K562 (cell line): ENCODE results near the gene TMEM116. TPM values are rescaled to one million over a fixed set of nuclear protein-coding genes. Genes with fewer than 3 reads are reported as not detected.
"Not testable (repeated sequence)": the region's sequence is repeated elsewhere in the genome, so short reads cannot be mapped to it uniquely, and the experiment has no call there.

Experiments
- ATAC-seq: fragments of 200-7000 bp; cut with Tn5 transposase; 3 replicates; pipeline ENCODE4 v1.9.1; 2020; ENCODE audit warnings: moderate library complexity
- BruUV-seq: library from RNA; stranded (reverse); fragments of 400-500 nt; replicated peaks from 2 replicates; lab custom pipeline; 2021; lab: Mats Ljungman, UMichigan
- CTCF ChIA-PET: fragments of 300-600 bp; formaldehyde crosslinking; extraction: SDS; loops from one replicate; lab custom pipeline; 2021; ENCODE audit warnings: low intra/inter-chr PET ratio; lab: Yijun Ruan, JAX
- POLR2A ChIA-PET: fragments of 300-600, 350-650 bp; sonication (Branson Sonifier 250); formaldehyde crosslinking; extraction: SDS; loops from one replicate; lab custom pipeline; 2021; ENCODE audit warnings: antibody characterized with exemption, inconsistent platforms; lab: Yijun Ruan, JAX
- DNase-seq, 4 experiments: peaks; one replicate each; pipeline versions ENCODE4 v3.0.0 to v3.0.0-alpha.2; 2011 to 2018; ENCODE audit warnings: low spot score in 3 of 4, mixed read lengths in 3 of 4; ENCODE audit errors: extremely low read depth in 1 of 4
- FAIRE-seq: peaks from 2 replicates; lab custom pipeline; 2011; peaks lifted over from hg19 to GRCh38; lab: Jason Lieb, UNC
- H2AFZ ChIP-seq: 2 replicates; pipeline ENCODE4 v1.6.0; 2011; ENCODE audit warnings: low read depth, low read length, control low read depth, inconsistent platforms
- H3K27ac ChIP-seq: fragments of 200-600 bp; 3 replicates; pipeline ENCODE4 v1.8.0; 2011; ENCODE audit warnings: low read depth, mild to moderate bottlenecking, control low read depth, inconsistent platforms, low read length, moderate library complexity, mixed read lengths; ENCODE audit errors: extremely low read depth
- H3K27me3 ChIP-seq, 2 experiments: fragments of 300-600 bp in 1 of 2; 2 replicates in 1 of 2; 3 replicates in 1 of 2; pipeline versions ENCODE4 v1.6.0 to v1.8.0; 2011; ENCODE audit warnings: inconsistent platforms in 2 of 2, low read length in 2 of 2, mild to moderate bottlenecking in 1 of 2, mixed read lengths in 1 of 2, moderate library complexity in 1 of 2; ENCODE audit not compliant: control insufficient read depth in 2 of 2, insufficient read depth in 2 of 2
- H3K36me3 ChIP-seq: fragments of 300-600 bp; 3 replicates; pipeline ENCODE4 v1.8.0; 2011; ENCODE audit warnings: mild to moderate bottlenecking, low read length, inconsistent platforms; ENCODE audit not compliant: control insufficient read depth, insufficient read depth
- H3K4me1 ChIP-seq, 2 experiments: fragments of 200-600 bp in 1 of 2; replicated peaks in 1 of 2; 2 replicates in 1 of 2; 3 replicates in 1 of 2; pipeline versions ENCODE4 v1.5.1 to v1.8.0; 2011; ENCODE audit warnings: inconsistent platforms in 2 of 2, low read length in 2 of 2, mild to moderate bottlenecking in 1 of 2, mixed read lengths in 1 of 2, moderate library complexity in 1 of 2; ENCODE audit not compliant: control insufficient read depth in 2 of 2, insufficient read depth in 2 of 2
- H3K4me2 ChIP-seq: 2 replicates; pipeline ENCODE4 v1.6.1; 2011; ENCODE audit warnings: low read length, control low read depth, inconsistent platforms, mixed read lengths; ENCODE audit not compliant: insufficient read depth
- H3K4me3 ChIP-seq: fragments of 200-600 bp; sonication (generic), shearing (Covaris generic); 2 replicates; pipeline ENCODE4 v1.5.1; 2016; ENCODE audit warnings: control low read depth, inconsistent platforms
- H3K79me2 ChIP-seq: fragments of 200-600 bp; 3 replicates; pipeline ENCODE4 v1.8.0; 2011; ENCODE audit warnings: low read length, inconsistent platforms; ENCODE audit not compliant: control insufficient read depth, insufficient read depth
- H3K9ac ChIP-seq, 2 experiments: 2 replicates each; pipeline versions ENCODE4 v1.6.0 to v1.6.1; 2011; ENCODE audit warnings: low read depth in 2 of 2, low read length in 2 of 2, control low read depth in 1 of 2, inconsistent platforms in 1 of 2, mild to moderate bottlenecking in 1 of 2, mixed read lengths in 1 of 2; ENCODE audit not compliant: insufficient read depth in 1 of 2
- H3K9me1 ChIP-seq: one replicate; pipeline ENCODE4 v1.6.0; 2011; ENCODE audit warnings: inconsistent platforms, mild to moderate bottlenecking, low read length, moderate library complexity; ENCODE audit not compliant: control insufficient read depth, insufficient read depth
- H3K9me3 ChIP-seq: replicated peaks from 2 replicates; pipeline ENCODE4 v1.5.1; 2011; ENCODE audit warnings: low read depth, low read length, inconsistent platforms; ENCODE audit not compliant: control insufficient read depth, insufficient read depth
- H4K20me1 ChIP-seq: replicated peaks from 2 replicates; pipeline ENCODE4 v1.6.1; 2011; ENCODE audit warnings: low read length, inconsistent platforms, mixed read lengths; ENCODE audit not compliant: control insufficient read depth, insufficient read depth
- FOSL1 ChIP-seq: fragments of 200-800 bp; sonication (Bioruptor generic); conservative IDR thresholded peaks from 2 replicates; pipeline ENCODE4 v1.6.1; 2016; ENCODE audit warnings: missing genetic modification characterization, missing compliant biosample characterization
- KHSRP ChIP-seq: fragments of 450-650 bp; IDR thresholded peaks from 2 replicates; pipeline ENCODE4 v1.6.1; 2017
- PTBP1 ChIP-seq: fragments of 200-400 bp; formaldehyde crosslinking; IDR thresholded peaks from 2 replicates; pipeline ENCODE4 v1.6.1; 2017; ENCODE audit warnings: low read depth, low read length
- RNF2 ChIP-seq: sonication (generic); IDR thresholded peaks from 2 replicates; pipeline ENCODE4 v1.6.1; 2016
- ZNF217 ChIP-seq: sonication (generic); formaldehyde crosslinking; IDR thresholded peaks from 2 replicates; pipeline ENCODE4 v1.8.0; 2022; ENCODE audit warnings: mild to moderate bottlenecking, missing genetic modification reagents
- WGBS: fragments of 100-300 bp; shearing (Covaris generic); methylation state at CpG from one replicate; pipeline ENCODE4 v1.1.6; 2016; ENCODE audit warnings: low coverage, mixed read lengths; ENCODE audit not compliant: insufficient coverage; ENCODE audit errors: missing lambda C conversion rate; 5-methylcytosine and 5-hydroxymethylcytosine counted together
- in situ Hi-C: fragments of 300-500 bp; cut with MboI; formaldehyde crosslinking; loops from 4 replicates; pipeline ENCODE4 v1.15.0; 2018; ENCODE audit warnings: inconsistent platforms, mixed read lengths
- intact Hi-C: fragments of 100-400 bp; cut with micrococcal nuclease; formaldehyde crosslinking; loops from 2 replicates; pipeline ENCODE4 v1.14.2; 2022
- polyA plus RNA-seq, 8 experiments: library from polyadenylated mRNA; depleted of rRNA in 4 of 8; stranded (reverse) in 5 of 8; unstranded in 3 of 8; fragments of >200 nt; fragmentation: Nextera tagmentation in 2 of 8; fragmentation: Illumina TruSeq in 1 of 8; extraction: Ambion mirVana in 2 of 8; extraction: Trizol in 1 of 8; gene quantifications; 2 replicates each; pipeline versions ENCODE4 v1.2.1 to v1.2.3, GENCODE V29; 2011 to 2014; ENCODE audit warnings: inconsistent platforms in 1 of 8, missing spikeins in 1 of 8
- total RNA-seq, 7 experiments: library from RNA; depleted of rRNA in 6 of 7; stranded (reverse); fragments of >200 nt in 6 of 7; fragmentation: Illumina TruSeq in 2 of 7; extraction: Trizol in 2 of 7; gene quantifications; 2 replicates each; pipeline versions ENCODE4 v1.2.1 to v1.2.3, GENCODE V29; 2011 to 2021; ENCODE audit warnings: low replicate concordance in 1 of 7
- TF ChIP-seq, protein P1 (sequence below): IDR thresholded peaks from 2 replicates; pipeline ENCODE4 v1.6.1; 2011; ENCODE audit warnings: borderline replicate concordance, low read depth, mild to moderate bottlenecking, moderate library complexity, low read length; ENCODE audit not compliant: insufficient read depth, poor library complexity, severe bottlenecking

The TMEM116 gene
- total and polyA plus RNA-seq, 9 of the 15 experiments (the other 6 are each of a cell fraction or from before 2014, with no cell fraction given) = 5.2 to 78.6 (median 13.9) TPM

DNA sequence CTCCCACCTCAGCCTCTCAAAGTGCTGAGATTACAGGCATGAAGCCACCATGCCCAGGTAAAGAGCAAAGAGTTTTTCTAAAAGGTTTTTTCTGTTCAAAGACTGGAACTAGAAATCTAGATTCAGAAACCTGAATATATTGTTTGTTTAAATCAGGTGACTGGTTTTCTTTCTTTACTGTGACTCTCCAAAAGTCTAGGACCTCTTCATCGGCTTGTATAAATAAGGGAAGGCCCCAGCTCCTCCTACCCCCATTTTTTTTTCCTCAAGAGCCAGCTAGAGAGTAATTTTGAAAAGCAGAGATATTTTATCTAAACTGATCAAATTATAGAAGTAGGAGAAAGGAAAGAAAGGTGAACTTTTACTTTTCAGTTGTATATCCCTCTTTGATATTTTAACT lies 48.0 kb downstream of the TMEM116 start (continued):
- TF ChIP-seq, protein P1, sequence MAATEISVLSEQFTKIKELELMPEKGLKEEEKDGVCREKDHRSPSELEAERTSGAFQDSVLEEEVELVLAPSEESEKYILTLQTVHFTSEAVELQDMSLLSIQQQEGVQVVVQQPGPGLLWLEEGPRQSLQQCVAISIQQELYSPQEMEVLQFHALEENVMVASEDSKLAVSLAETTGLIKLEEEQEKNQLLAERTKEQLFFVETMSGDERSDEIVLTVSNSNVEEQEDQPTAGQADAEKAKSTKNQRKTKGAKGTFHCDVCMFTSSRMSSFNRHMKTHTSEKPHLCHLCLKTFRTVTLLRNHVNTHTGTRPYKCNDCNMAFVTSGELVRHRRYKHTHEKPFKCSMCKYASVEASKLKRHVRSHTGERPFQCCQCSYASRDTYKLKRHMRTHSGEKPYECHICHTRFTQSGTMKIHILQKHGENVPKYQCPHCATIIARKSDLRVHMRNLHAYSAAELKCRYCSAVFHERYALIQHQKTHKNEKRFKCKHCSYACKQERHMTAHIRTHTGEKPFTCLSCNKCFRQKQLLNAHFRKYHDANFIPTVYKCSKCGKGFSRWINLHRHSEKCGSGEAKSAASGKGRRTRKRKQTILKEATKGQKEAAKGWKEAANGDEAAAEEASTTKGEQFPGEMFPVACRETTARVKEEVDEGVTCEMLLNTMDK = no peak
- no peak for TF ChIP-seq PTBP1
- no peak for TF ChIP-seq KHSRP
- TF ChIP-seq FOSL1 (tag) = no peak
- no peak for TF ChIP-seq RNF2
- TF ChIP-seq ZNF217 (CRISPR knock-in tag) = no peak

DNA sequence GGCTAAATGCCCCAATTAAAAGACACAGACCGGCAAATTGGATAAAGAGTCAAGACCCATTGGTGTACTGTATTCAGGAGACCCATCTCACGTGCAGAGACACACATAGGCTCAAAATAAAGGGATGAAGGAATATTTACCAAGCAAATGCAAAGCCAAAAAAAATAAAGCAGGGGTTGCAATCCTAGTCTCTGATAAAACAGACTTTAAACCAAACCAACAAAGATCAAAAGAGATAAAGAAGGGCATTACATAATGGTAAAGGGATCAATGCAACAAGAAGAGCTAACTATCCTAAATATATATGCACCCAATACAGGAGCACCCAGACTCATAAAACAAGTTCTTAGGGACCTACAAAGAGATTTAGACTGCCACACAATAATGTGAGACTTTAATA lies 53.4 kb downstream of the TMEM116 start:
- not testable (repeated sequence) for FAIRE-seq

DNA sequence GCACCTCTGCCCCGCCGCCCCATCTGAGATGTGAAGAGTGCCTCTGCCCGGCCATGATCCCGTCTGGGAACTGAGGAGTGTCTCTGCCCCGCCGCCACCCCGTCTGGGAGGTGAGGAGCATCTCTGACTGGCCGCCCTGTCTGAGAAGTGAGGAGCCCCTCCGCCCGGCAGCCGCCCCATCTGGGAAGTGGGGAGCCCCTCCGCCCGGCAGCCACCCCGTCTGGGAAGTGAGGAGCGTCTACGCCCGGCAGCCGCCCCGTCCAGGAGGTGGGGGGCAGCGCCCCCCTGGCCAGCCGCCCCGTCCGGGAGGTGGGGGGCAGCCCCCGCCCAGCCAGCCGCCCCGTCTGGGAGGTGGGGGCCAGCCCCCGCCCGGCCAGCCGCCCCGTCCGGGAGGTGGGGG lies 55.7 kb downstream of the TMEM116 start:
- FAIRE-seq, DNase-seq, CTCF ChIA-PET, H3K9me3 ChIP-seq, H3K4me2 ChIP-seq, H2AFZ ChIP-seq, H3K79me2 ChIP-seq, H3K9ac ChIP-seq, H3K4me3 ChIP-seq, H3K9me1 ChIP-seq, H3K27ac ChIP-seq, H3K4me1 ChIP-seq, POLR2A ChIA-PET, H4K20me1 ChIP-seq, intact Hi-C loops, in situ Hi-C loops, H3K36me3 ChIP-seq, ATAC-seq, H3K27me3 ChIP-seq, BruUV-seq: not testable (repeated sequence)
- WGBS = 90% methylated on average over 7 of the region's 31 CpGs

More for the DNA sequence above, 53.4 kb downstream of the TMEM116 start:
- H3K9me1 ChIP-seq, H3K27ac ChIP-seq, DNase-seq, H3K4me2 ChIP-seq, H4K20me1 ChIP-seq, H3K79me2 ChIP-seq, H2AFZ ChIP-seq, intact Hi-C loops, H3K27me3 ChIP-seq, H3K9me3 ChIP-seq, CTCF ChIA-PET, H3K4me1 ChIP-seq, in situ Hi-C loops, ATAC-seq, H3K36me3 ChIP-seq, H3K9ac ChIP-seq, BruUV-seq, H3K4me3 ChIP-seq: not testable (repeated sequence)
- POLR2A ChIA-PET = interaction anchor here (1.7 kb wide), 1 partner anchor 16 kb away, joined by 3 read pairs; no protein-coding TSS in a partner anchor
- 74% methylated on average over 2 of the region's 2 CpGs for WGBS
